ENCODE data around the gene ABTB1. TPM values are rescaled to one million over a fixed set of nuclear protein-coding genes. Genes with fewer than 3 reads are reported as not detected.

The ABTB1 gene
- total RNA-seq, 1 donor from 2014 or later: 5.8 TPM

GRCh38 chr3:127691974-127692373 is 19.2 kb downstream of the ABTB1 start:
- peaks cover 2% of the 10 kb centered on the region for H3K36me3 ChIP-seq (ENCODE audit: control insufficient read depth, insufficient read depth, low read length)
- no peak for TF ChIP-seq CTCF (IDR thresholded peaks at IDR 0.05; ENCODE audit: insufficient read depth, low read length, severe bottlenecking)
- no peak overlapping the region for H3K4me3 ChIP-seq (ENCODE audit: low read depth, low read length)
- FAIRE-seq (no peak), DNase-seq (ENCODE audit: low read depth) (no peak)
- H3K27me3 ChIP-seq (ENCODE audit: control insufficient read depth, insufficient read depth, low read length): no peaks in the 10 kb centered on the region

- peak; percentile 43 for FAIRE-seq
Observed at GRCh38 chr3:127692501-127693335, 20.0 kb downstream of the ABTB1 start.

GRCh38 chr3:127693336-127693843 is 20.6 kb downstream of the ABTB1 start:
- TF ChIP-seq CTCF (IDR thresholded peaks at IDR 0.05; ENCODE audit: insufficient read depth, low read length, severe bottlenecking): no peak
- no peak for FAIRE-seq
- H3K4me3 ChIP-seq (ENCODE audit: low read depth, low read length): no peak overlapping the region
- peaks cover 2% of the 10 kb centered on the region for H3K36me3 ChIP-seq (ENCODE audit: control insufficient read depth, insufficient read depth, low read length)
- no peak for DNase-seq (ENCODE audit: low read depth)
- H3K27me3 ChIP-seq (ENCODE audit: control insufficient read depth, insufficient read depth, low read length): no peaks in the 10 kb centered on the region

More at GRCh38 chr3:127692501-127693335, 20.0 kb downstream of the ABTB1 start:
- Histone ChIP-seq H3K4me3 (ENCODE audit: low read depth, low read length) (no peak overlapping the region), H3K27me3 (ENCODE audit: control insufficient read depth, insufficient read depth, low read length) (no peaks in the 10 kb centered on the region), H3K36me3 (ENCODE audit: control insufficient read depth, insufficient read depth, low read length) (peaks cover 2% of the 10 kb centered on the region)
- TF ChIP-seq CTCF (IDR thresholded peaks at IDR 0.05; ENCODE audit: insufficient read depth, low read length, severe bottlenecking): no peak
- no peak for DNase-seq (ENCODE audit: low read depth)

- Histone ChIP-seq H3K27me3 (ENCODE audit: control insufficient read depth, insufficient read depth, low read length) (no peaks in the 10 kb centered on the region), H3K36me3 (ENCODE audit: control insufficient read depth, insufficient read depth, low read length) (peaks cover 2% of the 10 kb centered on the region), H3K4me3 (ENCODE audit: low read depth, low read length) (no peak overlapping the region)
- peak; percentile 45 for DNase-seq (ENCODE audit: low read depth)
- FAIRE-seq: no peak
- TF ChIP-seq CTCF (IDR thresholded peaks at IDR 0.05; ENCODE audit: insufficient read depth, low read length, severe bottlenecking): peak; percentile 73
Observed at GRCh38 chr3:127694467-127695215, 21.9 kb downstream of the ABTB1 start.

GRCh38 chr3:127697551-127698240 is 24.9 kb downstream of the ABTB1 start:
- peaks cover 2% of the 10 kb centered on the region for H3K36me3 ChIP-seq (ENCODE audit: control insufficient read depth, insufficient read depth, low read length)
- peak; percentile 59 for DNase-seq (ENCODE audit: low read depth)
- peak; percentile 95 for FAIRE-seq
- no peaks in the 10 kb centered on the region for H3K27me3 ChIP-seq (ENCODE audit: control insufficient read depth, insufficient read depth, low read length)
- TF ChIP-seq CTCF (IDR thresholded peaks at IDR 0.05; ENCODE audit: insufficient read depth, low read length, severe bottlenecking): no peak
- no peak overlapping the region for H3K4me3 ChIP-seq (ENCODE audit: low read depth, low read length)
